Endometrial microvascular endothelial cells (primary cell): Measurements from ENCODE around the gene MUCL3. TPM values are rescaled to one million over a fixed set of nuclear protein-coding genes. Genes with fewer than 3 reads are reported as not detected.

Experiments used
- in situ Hi-C: cut with HindIII; loops from 2 replicates; pipeline ENCODE4 v1.10.0; 2017; ENCODE audit warnings: low sequenced_read_pairs, low pct_unique_long_range_greater_than_20kb; ENCODE audit errors: inconsistent ontology term
- total RNA-seq: library from RNA; depleted of rRNA; stranded (reverse); fragments of >200 nt; gene quantifications from one replicate; pipeline ENCODE4 v1.2.3, GENCODE V29; 2015; ENCODE audit errors: inconsistent ontology term

MUCL3 gene
- total RNA-seq, 1 donor from 2014 or later, result not detected

- in situ Hi-C loops, result no loop called here
Observed at GRCh38 chr6:30931969-30932645, 8.7 kb upstream of the MUCL3 start, which contains the start of gene SFTA2. Gene SFTA2 (minus strand): TSS chr6:30932170. CDS start chr6:30932096, 74 bp downstream.

- in situ Hi-C loops, result no loop called here
Observed at GRCh38 chr6:30932665-30933365, 8.0 kb upstream of the MUCL3 start.

- in situ Hi-C loops, result no loop called here
Observed at GRCh38 chr6:30935018-30935417, 5.8 kb upstream of the MUCL3 start.

DNA sequence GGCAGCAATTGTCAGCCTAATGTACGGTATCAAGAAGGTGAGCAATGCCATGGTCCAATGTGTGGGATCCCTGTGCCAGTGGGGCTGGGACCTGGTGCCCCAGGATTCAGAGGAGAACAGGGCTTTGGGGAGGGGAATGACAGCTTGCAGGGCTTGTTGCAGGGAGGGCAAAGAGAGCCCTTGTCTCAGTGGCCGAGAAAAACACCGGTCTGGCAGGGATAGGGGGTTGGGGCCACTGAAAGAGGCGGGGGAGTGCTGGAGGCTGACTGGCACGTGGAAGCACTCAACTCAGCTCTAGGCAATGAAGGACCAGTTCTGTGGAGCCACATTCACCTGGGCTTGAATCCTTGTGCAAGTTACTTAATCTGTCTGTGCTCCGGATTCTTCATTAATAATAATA lies 3.5 kb upstream of the MUCL3 start:
- in situ Hi-C loops, result no loop called here

GRCh38 chr6:30938730-30939129 lies 2.0 kb upstream of the MUCL3 start:
- in situ Hi-C loops, result no loop called here

DNA sequence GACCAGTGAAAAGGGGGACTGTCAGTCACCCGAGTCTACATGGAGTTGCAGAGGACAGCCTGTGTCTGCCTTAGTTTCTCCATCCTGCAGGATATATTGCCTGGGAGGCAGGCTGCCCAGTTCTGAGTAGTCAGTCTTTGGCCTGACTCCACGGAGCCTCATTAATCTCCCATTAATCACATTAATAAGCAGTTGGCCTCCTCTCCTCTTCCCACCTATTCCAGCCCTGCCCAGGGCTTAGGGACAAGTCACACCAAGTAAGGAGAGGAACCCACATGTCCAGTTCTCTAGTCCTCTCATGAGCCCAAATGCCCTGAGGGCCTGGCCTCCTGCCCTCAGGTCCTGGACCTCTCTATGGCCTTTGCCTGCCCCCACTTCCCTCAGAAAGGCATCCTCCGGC lies 1.3 kb upstream of the MUCL3 start:
- in situ Hi-C loops, result no loop called here

- in situ Hi-C loops, result no loop called here
Observed at GRCh38 chr6:30942338-30943060, 1.7 kb downstream of the MUCL3 start.

- in situ Hi-C loops, result no loop called here
Observed at GRCh38 chr6:30944051-30944450, 3.3 kb downstream of the MUCL3 start.

DNA sequence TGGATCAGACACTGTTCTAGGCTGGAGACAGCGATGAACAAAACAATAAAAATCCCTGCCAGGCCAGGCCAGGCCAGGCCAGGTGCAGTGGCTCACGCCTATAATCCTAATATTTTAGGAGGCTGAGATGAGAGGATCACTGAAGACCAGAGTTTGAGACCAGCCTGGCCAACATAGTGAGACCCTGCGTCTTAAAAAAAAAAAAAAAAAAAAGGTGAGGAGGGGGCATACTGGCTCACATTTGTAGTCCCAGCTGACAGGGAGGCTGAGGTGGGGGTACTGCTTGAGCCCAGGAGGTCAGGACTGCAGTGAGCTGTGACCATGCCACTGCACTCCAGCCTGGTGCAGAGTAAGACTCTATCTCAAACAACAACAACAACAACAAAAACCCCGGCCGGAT lies 4.5 kb downstream of the MUCL3 start:
- in situ Hi-C loops, result no loop called here

GRCh38 chr6:30947231-30947630 lies 6.5 kb downstream of the MUCL3 start:
- in situ Hi-C loops, result no loop called here

DNA sequence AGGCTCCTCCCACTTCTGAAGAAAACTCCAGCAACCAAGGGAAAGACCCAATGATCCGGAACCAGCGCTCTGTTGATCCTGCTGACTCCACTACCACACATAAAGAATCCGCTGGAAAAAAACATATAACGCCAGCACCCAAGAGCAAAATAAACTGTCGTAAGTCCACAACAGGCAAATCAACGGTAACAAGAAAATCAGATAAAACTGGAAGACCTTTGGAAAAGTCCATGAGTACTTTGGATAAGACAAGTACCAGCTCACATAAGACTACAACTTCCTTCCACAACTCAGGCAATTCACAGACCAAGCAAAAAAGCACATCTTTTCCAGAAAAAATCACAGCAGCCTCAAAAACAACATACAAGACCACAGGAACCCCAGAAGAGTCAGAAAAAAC lies 8.0 kb downstream of the MUCL3 start:
- in situ Hi-C loops, result no loop called here

DNA sequence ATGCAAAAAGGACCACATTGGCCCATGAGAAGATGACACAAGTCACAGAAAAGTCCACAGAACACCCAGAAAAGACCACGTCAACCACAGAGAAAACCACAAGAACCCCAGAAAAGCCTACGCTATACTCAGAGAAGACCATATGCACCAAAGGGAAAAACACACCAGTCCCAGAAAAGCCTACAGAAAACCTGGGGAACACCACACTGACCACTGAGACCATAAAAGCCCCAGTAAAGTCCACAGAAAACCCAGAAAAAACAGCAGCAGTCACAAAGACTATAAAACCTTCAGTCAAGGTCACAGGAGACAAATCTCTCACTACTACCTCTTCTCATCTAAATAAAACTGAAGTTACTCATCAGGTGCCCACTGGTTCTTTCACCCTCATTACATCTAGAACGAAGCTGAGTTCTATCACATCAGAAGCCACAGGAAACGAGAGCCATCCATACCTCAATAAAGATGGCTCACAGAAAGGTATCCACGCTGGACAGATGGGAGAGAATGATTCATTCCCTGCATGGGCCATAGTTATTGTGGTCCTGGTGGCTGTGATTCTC lies 11.2 kb downstream of the MUCL3 start:
- in situ Hi-C loops, result no loop called here

GRCh38 chr6:30954631-30955366 lies 14.0 kb downstream of the MUCL3 start:
- in situ Hi-C loops, result no loop called here

DNA sequence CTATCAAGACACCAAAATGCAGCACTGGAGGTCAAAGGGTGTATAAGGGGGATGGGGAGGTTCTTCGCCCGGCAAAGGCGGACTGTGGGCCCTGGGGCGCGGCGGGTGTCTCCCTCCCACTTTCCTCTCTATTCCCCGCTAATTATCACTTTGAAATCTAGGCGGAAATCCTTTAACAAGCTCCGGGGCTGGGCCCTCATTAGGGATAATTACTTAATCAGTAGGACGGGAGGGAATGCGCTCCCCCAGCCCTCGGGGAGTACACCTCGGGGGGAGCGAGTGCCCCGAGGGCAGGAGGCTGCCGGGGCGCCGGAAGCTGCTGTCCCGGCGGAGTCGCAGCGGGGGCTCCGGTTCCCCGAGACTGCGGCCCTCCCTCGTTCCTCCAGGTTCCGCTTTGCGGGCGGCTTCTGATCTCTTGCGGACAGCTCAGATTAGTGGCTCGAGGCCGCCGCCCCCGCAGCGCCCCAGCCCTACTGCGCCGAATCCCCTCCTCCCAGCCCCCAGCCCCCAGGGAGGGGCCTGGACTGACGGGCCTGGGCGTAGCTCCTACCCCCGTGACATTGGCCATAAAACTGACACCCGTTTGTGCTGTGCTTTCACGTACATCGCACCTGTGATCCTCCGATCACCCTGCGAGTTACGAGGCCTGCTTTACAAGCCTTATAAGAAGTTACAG lies 14.7 kb downstream of the MUCL3 start:
- in situ Hi-C loops, result no loop called here

DNA sequence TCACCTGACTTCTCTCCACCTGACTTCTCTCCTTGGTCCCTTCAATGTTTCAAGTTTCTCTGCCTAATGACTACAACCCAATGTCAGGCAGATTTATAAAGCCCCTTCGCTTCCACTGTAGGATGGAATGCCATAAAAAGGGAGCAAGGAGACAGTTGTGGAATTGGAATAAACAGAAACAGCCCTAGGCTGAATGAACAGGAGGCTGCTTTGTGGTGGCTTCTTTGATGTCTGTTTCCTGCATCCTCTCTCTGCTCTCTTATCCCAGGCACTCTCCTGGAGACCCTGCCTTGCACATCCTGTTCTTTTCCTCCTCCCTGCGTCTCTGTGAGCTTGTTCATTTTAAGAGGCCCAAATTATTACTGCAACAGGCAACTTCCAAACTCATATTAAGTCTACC lies 16.9 kb downstream of the MUCL3 start:
- in situ Hi-C loops, result no loop called here

DNA sequence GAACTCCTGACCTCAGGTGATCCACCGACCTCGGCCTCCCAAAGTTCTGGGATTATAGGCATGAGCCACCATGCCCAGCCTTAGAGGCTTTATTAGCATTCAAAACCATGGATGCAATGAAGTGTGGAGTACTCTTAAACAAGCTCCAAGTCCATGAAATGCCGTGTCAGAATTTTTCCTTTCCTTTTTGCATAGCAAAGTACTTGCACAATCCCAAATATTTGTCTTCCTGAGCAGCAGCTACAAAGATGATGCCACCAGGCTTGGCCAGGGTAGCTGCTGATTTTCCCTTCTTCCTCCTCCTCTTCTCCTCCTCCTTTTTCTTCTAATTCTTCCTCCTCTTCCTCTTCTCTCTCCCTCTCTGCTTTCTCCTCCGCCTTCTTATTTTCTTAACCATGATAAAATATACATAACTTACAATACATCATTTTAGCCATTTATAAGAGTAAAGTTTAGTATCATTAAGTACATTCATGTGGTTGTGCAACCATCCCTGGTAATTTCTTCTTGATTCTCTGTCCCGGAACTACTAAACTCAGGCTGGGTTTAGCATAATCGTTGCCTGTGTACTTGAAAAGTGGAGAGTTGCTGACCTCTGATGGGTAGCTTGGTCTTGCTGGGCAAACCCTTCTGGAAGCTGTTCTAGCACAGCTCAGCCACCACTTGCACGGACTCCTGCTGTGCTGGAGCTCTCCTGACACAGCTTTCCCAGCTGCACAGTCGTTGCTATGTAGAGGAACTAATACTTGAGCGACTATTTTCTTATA lies 20.3 kb downstream of the MUCL3 start:
- in situ Hi-C loops, result no loop called here

DNA sequence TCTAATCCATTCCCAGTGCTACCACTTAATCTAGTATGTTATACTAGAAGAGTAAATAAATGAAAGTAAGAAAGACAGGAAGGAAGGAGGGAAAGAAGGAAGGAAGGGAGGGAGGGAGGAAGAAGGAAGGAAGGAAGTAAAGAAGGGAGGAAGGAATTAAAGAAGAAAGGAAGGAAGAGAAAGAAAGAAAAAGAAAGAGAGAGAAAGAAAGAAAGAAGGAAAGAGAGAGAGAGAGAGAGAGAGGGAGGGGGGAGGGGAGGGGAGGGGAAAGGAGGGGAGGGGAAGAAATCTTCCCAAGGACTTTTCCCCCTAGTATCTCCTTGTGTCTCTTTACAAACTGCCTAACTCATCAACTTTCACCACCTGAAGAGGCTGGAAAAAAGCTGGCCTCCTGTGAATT lies 21.9 kb downstream of the MUCL3 start:
- in situ Hi-C loops, result no loop called here

- in situ Hi-C loops, result no loop called here
Observed at GRCh38 chr6:30963641-30964040, 22.9 kb downstream of the MUCL3 start.
